Activated naive CD4-positive, alpha-beta T cell treated with anti-CD3 and anti-CD28 coated beads, Interleukin-2, amount 10 ng/mL, durations not matched to agents 7 days and 5 days (primary cell): ENCODE data around the gene IL32.
"Not testable (repeated sequence)": the region's sequence is repeated elsewhere in the genome, so short reads cannot be mapped to it uniquely, and the experiment has no call there.

ENCODE experiments used
- CTCF ChIA-PET: fragments of 350-600 bp; sonication (Branson Sonifier 250); formaldehyde crosslinking; loops from one replicate; lab custom pipeline; 2021; ENCODE audit warnings: antibody characterized with exemption; lab: Charles Lee
- DNase-seq: peaks from one replicate; pipeline ENCODE4 v3.0.0-alpha.2; 2020
- H3K27ac Mint-ChIP-seq: one replicate; pipeline ENCODE4 v1.8.0; 2021; ENCODE audit warnings: mild to moderate bottlenecking, moderate library complexity, mixed read lengths
- H3K27me3 Mint-ChIP-seq: one replicate; pipeline ENCODE4 v1.8.0; 2021; ENCODE audit warnings: mild to moderate bottlenecking, mixed read lengths
- H3K36me3 Mint-ChIP-seq: one replicate; pipeline ENCODE4 v1.8.0; 2021; ENCODE audit warnings: mixed read lengths
- H3K4me1 Mint-ChIP-seq: one replicate; pipeline ENCODE4 v1.8.0; 2021; ENCODE audit warnings: mixed read lengths
- H3K4me3 Mint-ChIP-seq: one replicate; pipeline ENCODE4 v1.8.0; 2021; ENCODE audit warnings: mild to moderate bottlenecking, moderate library complexity, mixed read lengths
- H3K9me3 Mint-ChIP-seq: one replicate; pipeline ENCODE4 v1.8.0; 2021; ENCODE audit warnings: mixed read lengths

The IL32 gene

DNA sequence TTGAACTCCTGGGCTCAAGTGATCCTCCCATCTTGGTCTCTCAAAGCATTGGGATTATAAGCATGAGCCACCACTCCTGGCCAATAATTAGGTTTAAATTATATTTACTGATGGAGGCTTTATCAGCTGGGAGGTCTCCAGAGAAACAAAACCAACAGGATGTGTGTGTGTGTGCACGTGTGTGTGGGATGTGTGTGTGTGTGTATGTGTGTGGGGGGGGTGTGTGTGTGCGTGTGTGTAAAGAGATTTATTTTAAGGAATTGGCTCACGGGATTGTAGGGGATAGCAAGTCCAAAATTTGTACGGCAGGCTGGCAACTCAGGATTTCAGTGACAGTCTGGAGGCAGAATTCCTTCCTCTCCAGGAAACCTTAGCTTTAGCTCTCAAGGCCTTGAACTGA, 14.4 kb upstream of the IL32 start:
- CTCF ChIA-PET = interaction anchor here (2.8 kb wide), 1 partner anchor 21 kb away, joined by 32 read pairs; no protein-coding TSS in a partner anchor
- H3K4me1 Mint-ChIP-seq = peaks cover 84% of the 10 kb centered on the region
- H3K27me3 Mint-ChIP-seq = peaks cover 29% of the 10 kb centered on the region
- H3K36me3 Mint-ChIP-seq = peaks cover 45% of the 10 kb centered on the region
- H3K9me3 Mint-ChIP-seq = no peaks in the 10 kb centered on the region
- no peak overlapping the region for H3K4me3 Mint-ChIP-seq
- DNase-seq = no peak
- peak overlapping the region; percentile 68 for H3K27ac Mint-ChIP-seq

DNA sequence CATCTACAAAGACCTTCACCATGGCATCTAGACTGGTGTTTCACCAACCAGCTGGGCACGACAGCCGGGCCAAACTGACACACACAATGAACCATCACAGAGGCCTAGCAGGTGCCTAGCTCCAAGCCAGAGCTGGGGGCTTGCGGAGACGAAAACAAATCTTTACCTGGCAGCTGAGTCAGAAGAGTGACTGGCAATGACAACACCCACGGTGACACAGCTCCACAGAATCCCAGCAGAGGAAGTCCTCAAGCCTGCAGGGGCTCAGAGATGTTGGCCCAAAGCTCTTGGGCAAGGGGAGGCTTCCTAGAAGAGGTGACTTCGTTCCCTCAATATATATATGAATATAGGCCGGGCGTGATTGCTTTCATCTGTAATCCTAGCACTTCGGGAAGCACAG, 13.9 kb upstream of the IL32 start:
- Mint-ChIP-seq H3K36me3 (peaks cover 46% of the 10 kb centered on the region), H3K27me3 (peaks cover 24% of the 10 kb centered on the region), H3K4me3 (no peak overlapping the region), H3K4me1 (peaks cover 89% of the 10 kb centered on the region), H3K9me3 (no peaks in the 10 kb centered on the region), H3K27ac (peak overlapping the region; percentile 68)
- CTCF ChIA-PET = interaction anchor here (2.8 kb wide), 1 partner anchor 21 kb away, joined by 32 read pairs; no protein-coding TSS in a partner anchor
- no peak for DNase-seq

DNA sequence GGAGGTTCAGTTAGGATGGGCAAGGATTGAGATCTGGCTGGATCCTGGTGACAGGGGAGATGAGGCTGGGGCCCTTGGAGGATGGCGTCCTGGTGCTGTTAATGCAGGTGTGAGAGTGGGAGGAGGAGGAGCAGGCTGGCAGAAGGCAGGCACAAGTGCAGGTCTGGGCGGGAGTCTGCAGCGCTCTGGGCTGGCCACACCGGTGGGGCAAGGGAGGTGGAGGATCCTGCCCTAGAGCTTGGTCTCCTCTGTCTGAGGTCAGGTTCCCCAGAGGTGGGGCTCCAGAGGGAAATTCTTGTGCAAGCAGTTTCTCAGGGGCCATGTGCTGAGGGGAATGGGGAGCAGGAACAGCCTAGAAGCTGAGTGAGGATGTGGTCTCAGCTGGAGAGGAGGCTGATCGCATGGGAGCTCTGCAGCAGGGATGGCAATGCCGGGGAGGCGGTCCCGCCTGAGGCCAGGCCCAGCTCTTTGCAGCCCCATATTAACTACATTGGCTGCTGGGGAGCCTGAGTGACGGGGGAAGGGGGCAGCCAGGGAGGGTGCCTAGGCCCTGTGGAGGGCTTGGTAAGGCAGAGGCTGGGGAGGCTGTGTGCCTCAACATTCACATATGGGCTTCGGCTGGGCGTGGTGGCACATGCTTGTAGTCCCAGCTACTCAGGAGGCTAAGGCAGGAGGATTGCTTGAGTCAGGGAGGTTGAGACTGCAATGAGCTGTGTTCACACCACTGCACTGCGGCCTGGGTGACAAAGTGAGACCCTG, 12.7 kb upstream of the IL32 start:
- CTCF ChIA-PET, DNase-seq, H3K9me3 Mint-ChIP-seq, H3K4me3 Mint-ChIP-seq: not testable (repeated sequence)
- Mint-ChIP-seq H3K36me3 (peaks cover 56% of the 10 kb centered on the region), H3K27me3 (peaks cover 11% of the 10 kb centered on the region), H3K4me1 (peaks cover 92% of the 10 kb centered on the region), H3K27ac (peak overlapping the region; percentile 61)

GRCh38 chr16:3053330-3053710, 12.1 kb upstream of the IL32 start:
- H3K27me3 Mint-ChIP-seq, H3K9me3 Mint-ChIP-seq, CTCF ChIA-PET, H3K4me3 Mint-ChIP-seq, DNase-seq, H3K27ac Mint-ChIP-seq: not testable (repeated sequence)
- Mint-ChIP-seq H3K36me3 (peaks cover 53% of the 10 kb centered on the region), H3K4me1 (peaks cover 87% of the 10 kb centered on the region)

DNA sequence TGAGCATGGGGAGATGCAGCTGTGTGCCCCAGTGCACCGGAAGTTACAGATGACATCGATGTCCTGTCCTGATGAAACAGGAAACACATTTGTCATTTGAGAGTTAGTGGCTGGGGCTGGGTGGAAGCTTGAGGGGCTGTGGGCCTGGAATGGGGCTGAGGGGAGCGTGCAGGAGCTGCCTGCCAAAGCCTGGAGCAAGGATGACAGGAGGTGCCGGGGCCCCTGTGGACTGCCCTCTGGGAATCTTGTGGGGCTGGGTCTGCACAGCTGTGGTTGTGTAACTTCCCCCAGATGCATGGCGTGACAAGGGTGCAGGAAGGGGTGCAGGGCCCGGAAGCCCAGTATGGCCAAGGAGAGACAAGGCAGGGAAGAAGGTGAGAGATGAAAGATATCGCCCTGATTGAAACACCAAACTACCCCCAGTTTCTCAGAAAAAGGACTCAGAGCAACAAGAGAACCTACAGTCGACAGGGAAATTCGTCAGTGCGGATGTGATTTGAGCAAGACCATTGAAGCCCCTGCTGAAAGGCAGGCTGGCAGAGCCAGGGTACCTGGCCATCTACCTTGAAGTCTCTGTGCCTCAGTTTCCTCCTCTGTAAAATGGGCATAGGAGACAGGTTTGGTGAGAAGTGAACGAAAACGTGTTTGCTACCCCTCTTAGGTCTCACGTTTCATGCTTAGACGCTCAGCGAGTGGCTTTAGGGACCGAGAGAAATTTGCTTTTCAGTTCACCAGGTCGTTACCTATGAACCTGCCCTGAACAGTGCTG, 10.3 kb upstream of the IL32 start:
- H3K27me3 Mint-ChIP-seq = no peaks in the 10 kb centered on the region
- H3K36me3 Mint-ChIP-seq = peaks cover 47% of the 10 kb centered on the region
- peak; percentile 72 for DNase-seq
- peak overlapping the region; percentile 61 for H3K4me3 Mint-ChIP-seq
- no peaks in the 10 kb centered on the region for H3K9me3 Mint-ChIP-seq
- peaks cover 80% of the 10 kb centered on the region for H3K4me1 Mint-ChIP-seq
- CTCF ChIA-PET = interaction anchor here (0.5 to 6.5 kb wide), 4 partner anchors 24 to 75 kb away, joined by 3 to 131 read pairs (median 37); partner anchors contain the start of gene ZNF213
- peak overlapping the region; percentile 94 for H3K27ac Mint-ChIP-seq

DNA sequence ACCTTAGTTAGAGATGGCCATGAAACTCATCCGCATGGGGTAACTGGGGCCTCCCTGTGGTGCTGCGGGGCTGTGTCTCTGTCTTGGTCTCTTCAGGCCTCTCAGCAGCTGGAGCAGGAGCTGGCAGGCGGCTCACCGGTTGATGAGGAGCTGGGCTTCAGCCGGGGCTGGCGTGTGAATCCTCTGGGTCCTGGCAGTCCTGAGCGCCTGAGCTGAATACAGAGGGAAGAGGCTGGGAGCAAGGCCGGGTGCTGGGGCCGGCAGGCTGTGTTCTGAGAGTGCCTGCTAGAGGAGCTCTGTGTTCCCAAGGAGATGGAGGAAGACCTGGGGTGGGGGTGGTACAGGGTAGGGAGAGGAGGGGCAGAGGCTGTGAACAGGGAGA, 9.7 kb upstream of the IL32 start:
- Mint-ChIP-seq H3K4me3 (peak overlapping the region; percentile 61), H3K36me3 (peaks cover 46% of the 10 kb centered on the region), H3K4me1 (peaks cover 80% of the 10 kb centered on the region), H3K27ac (peak overlapping the region; percentile 94)
- CTCF ChIA-PET = interaction anchor here (1.3 to 6.5 kb wide), 3 partner anchors 24 to 75 kb away, joined by 3 to 131 read pairs (median 71); partner anchors contain the start of gene ZNF213
- DNase-seq, H3K9me3 Mint-ChIP-seq, H3K27me3 Mint-ChIP-seq: not testable (repeated sequence)

GRCh38 chr16:3056336-3057180, 8.9 kb upstream of the IL32 start:
- Mint-ChIP-seq H3K36me3 (peaks cover 43% of the 10 kb centered on the region), H3K4me3 (peak overlapping the region; percentile 96)

GRCh38 chr16:3057181-3058138, 8.0 kb upstream of the IL32 start:
- peak overlapping the region; percentile 94 for H3K27ac Mint-ChIP-seq

More at GRCh38 chr16:3056336-3057180, 8.9 kb upstream of the IL32 start:
- no peak for DNase-seq
- no peaks in the 10 kb centered on the region for H3K27me3 Mint-ChIP-seq
- H3K27ac Mint-ChIP-seq = peak overlapping the region; percentile 94
- CTCF ChIA-PET = interaction anchor here (1.0 to 6.5 kb wide), 4 partner anchors 25 to 115 kb away, joined by 3 to 131 read pairs (median 37); partner anchors contain the start of gene ZNF213
- no peaks in the 10 kb centered on the region for H3K9me3 Mint-ChIP-seq
- H3K4me1 Mint-ChIP-seq = peaks cover 76% of the 10 kb centered on the region

DNA sequence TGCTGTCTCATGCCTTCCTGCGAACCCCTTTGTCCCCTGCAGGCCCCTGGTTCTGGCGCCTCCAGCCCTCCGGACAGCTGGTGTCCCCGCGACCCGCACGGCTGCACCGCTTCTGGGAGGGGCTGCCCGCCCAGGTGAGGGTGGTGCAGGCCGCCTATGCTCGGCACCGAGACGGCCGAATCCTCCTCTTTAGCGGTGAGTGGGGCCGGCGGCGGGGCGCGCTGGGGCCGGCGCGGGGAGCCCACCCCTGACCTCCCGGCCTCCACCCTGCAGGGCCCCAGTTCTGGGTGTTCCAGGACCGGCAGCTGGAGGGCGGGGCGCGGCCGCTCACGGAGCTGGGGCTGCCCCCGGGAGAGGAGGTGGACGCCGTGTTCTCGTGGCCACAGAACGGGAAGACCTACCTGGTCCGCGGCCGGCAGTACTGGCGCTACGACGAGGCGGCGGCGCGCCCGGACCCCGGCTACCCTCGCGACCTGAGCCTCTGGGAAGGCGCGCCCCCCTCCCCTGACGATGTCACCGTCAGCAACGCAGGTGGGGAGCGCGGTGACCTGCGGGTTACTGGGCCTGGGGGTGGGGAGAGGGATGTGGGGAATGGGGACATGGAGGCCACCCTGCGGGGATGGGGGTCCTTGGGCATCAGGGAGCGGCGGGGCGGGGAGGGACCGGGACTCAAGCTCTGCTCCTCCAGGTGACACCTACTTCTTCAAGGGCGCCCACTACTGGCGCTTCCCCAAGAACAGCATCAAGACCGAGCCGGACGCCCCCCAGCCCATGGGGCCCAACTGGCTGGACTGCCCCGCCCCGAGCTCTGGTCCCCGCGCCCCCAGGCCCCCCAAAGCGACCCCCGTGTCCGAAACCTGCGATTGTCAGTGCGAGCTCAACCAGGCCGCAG, 7.1 kb upstream of the IL32 start:
- no peaks in the 10 kb centered on the region for H3K9me3 Mint-ChIP-seq
- CTCF ChIA-PET = interaction anchor here (0.9 to 6.5 kb wide), 13 partner anchors 8 to 111 kb away, joined by 3 to 131 read pairs (median 11); partner anchors contain the start of genes ZNF213 and ZSCAN10
- DNase-seq = peak; percentile 74
- no peaks in the 10 kb centered on the region for H3K27me3 Mint-ChIP-seq
- H3K27ac Mint-ChIP-seq = peak overlapping the region; percentile 94
- peaks cover 35% of the 10 kb centered on the region for H3K36me3 Mint-ChIP-seq
- H3K4me1 Mint-ChIP-seq = peaks cover 81% of the 10 kb centered on the region
- peak overlapping the region; percentile 96 for H3K4me3 Mint-ChIP-seq

More at GRCh38 chr16:3057181-3058138, 8.0 kb upstream of the IL32 start:
- peak overlapping the region; percentile 96 for H3K4me3 Mint-ChIP-seq
- H3K36me3 Mint-ChIP-seq = peaks cover 37% of the 10 kb centered on the region
- H3K4me1 Mint-ChIP-seq = peaks cover 75% of the 10 kb centered on the region
- H3K9me3 Mint-ChIP-seq = no peaks in the 10 kb centered on the region
- CTCF ChIA-PET = interaction anchor here (0.9 to 6.5 kb wide), 9 partner anchors 10 to 114 kb away, joined by 3 to 131 read pairs (median 21); partner anchors contain the start of genes ZNF213 and ZSCAN10
- no peak for DNase-seq
- H3K27me3 Mint-ChIP-seq = no peaks in the 10 kb centered on the region

DNA sequence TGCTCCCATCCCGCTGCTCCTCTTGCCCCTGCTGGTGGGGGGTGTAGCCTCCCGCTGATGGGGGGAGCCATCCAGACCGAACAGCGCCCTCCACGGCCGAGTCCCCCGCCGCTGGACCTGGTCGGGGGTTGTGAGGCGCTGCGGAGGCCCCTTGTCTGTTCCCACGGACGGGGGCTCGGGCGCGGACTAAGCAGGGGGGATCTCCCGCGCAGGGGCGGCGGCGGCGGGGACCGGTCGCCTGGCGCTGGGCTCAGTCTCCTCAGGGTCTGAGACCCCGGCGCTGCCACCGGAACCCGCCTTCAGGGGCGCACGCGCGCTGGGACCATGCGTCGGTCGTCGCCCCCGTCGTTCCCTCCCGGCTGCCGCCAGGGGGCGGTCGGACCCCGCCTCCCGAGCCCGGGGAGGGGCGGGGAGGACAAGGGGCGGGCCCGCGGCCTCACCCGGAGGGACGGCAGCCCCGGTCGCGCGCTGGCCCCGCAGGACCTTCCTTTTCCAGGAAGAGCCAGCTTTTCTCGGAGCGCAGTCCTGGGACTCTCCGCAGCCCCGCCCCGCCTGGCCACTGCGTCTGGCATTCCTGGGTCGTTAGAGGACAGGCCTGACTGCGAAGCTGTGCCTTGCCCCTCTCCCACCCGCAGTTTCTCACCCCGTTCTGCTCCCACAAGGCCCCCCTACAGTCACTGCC, 6.3 kb upstream of the IL32 start:
- Mint-ChIP-seq H3K36me3 (peaks cover 28% of the 10 kb centered on the region), H3K4me1 (peaks cover 79% of the 10 kb centered on the region), H3K27me3 (no peaks in the 10 kb centered on the region), H3K9me3 (no peaks in the 10 kb centered on the region), H3K27ac (peak overlapping the region; percentile 92), H3K4me3 (peak overlapping the region; percentile 96)
- CTCF ChIA-PET = interaction anchor here (0.7 to 6.5 kb wide), 17 partner anchors 9 to 110 kb away, joined by 3 to 131 read pairs (median 9); partner anchors contain the start of genes ZNF213 and ZSCAN10
- DNase-seq = peak; percentile 89

DNA sequence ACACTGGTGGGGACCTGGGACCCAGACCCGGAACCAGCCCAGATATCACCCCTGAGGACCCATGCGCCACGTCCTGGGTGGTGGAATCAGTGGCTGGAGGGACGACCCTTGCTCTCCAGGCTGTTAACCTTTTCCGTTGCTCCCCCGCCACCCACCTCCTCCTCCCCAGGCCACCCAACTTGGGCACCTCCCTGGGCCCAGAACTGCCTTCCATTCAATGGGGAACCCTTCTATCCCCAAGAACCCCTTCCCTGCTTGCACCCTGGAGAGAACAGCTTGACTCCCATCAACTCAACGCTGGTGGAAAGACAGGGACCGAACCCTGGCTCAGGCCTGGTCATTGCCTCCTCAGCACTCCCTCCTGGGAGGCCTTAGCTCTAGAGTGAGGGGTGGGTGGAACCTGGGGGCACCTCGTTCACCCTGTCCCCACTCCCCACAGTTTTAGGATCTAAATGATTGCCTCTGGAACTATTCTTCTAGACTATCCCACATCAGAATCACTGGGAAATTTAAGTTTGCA, 5.7 kb upstream of the IL32 start:
- Mint-ChIP-seq H3K27me3 (no peaks in the 10 kb centered on the region), H3K27ac (peak overlapping the region; percentile 91), H3K4me3 (peak overlapping the region; percentile 96), H3K9me3 (no peaks in the 10 kb centered on the region), H3K36me3 (peaks cover 24% of the 10 kb centered on the region), H3K4me1 (peaks cover 79% of the 10 kb centered on the region)
- DNase-seq = no peak
- CTCF ChIA-PET = interaction anchor here (0.7 to 6.5 kb wide), 13 partner anchors 9 to 108 kb away, joined by 3 to 131 read pairs (median 11); partner anchors contain the start of genes ZNF213 and ZSCAN10
